GM21528 (cell line): ENCODE data around the gene RDH14.

Experiments used
- ATAC-seq: cut with Tn5 transposase; IDR thresholded peaks from one replicate; pipeline ENCODE4 v1.9.1; 2021; ENCODE audit warnings: mild to moderate bottlenecking, moderate library complexity; ENCODE audit not compliant: unreplicated experiment, low FRiP score

The RDH14 gene

DNA sequence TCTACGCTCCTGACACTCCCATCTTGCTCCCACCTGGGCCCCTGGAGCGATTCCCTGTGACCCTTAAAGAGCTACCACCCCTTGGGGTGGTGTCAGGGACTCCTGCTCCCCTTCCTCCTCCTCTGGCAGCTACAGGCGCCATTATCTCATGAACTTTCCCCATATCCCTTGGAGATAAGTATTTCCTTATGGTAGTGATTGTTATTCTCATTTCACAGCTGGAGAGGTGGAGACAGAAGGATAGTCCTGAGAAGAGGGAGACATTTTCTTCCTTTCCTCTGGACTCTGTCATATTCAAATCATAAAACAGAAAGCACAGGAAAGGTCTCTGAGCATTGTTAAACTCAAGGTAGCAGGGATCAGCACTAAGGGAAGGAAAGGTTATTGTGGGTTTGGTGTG is 34.6 kb downstream of the RDH14 start:
- ATAC-seq: no peak

DNA sequence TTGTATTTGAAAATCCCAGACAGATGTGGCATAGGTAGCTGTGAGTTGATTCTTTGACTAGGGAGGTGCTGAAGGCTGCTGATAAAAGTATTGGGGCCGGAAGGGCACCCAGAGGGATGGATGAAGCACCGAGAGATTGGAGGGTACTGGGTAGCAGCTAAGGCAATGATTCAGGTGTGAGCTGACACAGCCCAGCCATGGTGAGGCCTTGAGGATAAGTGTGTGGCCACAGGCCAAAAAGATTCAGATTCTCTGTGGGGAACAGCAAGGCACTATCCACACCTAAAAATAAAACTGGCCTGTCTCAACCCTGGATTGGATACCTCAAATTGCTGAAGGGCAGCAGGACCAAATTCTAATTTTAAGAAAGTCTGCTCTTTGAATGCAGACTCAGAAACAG is 35.2 kb downstream of the RDH14 start:
- ATAC-seq: no peak

DNA sequence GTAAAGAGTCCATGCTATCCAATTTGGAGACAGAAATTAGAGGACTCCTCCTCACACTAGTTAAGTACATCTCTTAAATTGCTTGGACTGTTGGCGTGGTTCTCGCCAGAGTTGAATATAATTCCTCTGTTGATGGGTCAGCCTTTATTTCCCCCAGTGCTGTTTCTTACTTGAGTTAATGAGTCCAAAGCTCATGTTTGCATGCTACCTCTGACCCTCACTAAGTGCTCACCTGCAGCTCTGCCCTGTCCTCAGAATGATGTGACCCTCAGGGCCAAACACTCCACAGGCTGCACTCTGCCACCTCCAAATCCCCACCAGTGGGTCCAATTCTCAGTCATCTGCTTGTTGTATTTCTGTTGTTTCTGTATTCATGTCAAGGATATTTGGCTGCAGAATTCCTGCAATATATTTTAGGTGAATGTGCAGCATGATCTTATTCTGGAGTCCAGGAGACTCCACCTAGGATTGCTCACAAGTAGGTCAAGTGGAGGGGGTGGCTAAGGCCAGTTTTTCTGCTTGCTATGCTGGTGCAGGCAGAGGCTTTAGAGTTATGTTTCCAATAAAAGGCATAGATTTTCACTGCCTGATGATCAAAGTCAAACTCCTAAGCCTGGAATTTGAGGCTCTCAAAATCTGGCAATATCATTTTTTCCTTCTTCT is 37.8 kb downstream of the RDH14 start:
- no peak for ATAC-seq

DNA sequence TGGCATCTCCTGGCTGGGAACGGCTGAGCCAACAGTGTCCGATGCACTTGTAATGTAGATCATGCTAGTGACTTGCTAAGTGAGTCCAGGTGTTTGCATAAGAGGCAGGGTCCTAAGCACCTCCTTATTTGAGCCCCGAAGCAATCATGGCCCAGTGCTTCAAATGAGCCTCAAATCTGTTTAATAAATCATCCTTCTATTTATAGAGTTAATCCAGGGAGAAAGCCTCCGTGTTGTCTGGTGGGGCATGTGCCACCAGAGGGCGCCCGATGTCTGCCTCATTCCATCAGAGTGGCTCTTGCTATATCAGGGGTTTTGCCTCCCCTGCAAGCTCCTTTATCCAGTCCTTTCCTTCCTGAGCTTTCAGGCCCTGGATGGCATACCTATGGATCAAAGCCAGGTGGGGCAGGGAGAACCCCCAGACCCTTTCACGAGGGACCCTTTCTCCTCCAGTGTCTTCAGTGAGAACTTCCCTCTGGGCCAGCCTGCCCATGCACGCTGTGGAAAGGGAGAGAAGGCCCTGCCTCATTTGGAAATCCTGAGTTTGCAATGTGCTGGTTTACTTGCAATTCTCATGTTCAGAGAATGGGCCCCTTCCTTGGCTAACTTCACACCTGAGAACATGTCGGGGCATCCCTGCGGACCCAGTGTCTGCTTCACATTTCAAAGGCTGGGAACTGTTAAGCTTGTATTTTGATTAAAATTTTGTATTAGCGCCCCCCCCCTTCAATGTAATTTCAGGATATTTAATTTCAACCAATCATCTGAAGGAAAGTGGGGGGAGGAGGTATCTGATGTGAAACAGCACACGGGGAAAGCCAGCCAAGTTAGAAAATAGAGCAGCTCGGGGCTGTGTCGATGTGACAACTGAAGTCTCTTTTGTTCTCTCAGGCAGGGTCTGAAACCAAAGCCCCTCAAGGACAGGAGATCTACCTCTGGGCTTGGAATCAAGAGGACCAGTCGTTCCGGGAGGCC is 39.7 kb downstream of the RDH14 start:
- ATAC-seq: peak; percentile 77

DNA sequence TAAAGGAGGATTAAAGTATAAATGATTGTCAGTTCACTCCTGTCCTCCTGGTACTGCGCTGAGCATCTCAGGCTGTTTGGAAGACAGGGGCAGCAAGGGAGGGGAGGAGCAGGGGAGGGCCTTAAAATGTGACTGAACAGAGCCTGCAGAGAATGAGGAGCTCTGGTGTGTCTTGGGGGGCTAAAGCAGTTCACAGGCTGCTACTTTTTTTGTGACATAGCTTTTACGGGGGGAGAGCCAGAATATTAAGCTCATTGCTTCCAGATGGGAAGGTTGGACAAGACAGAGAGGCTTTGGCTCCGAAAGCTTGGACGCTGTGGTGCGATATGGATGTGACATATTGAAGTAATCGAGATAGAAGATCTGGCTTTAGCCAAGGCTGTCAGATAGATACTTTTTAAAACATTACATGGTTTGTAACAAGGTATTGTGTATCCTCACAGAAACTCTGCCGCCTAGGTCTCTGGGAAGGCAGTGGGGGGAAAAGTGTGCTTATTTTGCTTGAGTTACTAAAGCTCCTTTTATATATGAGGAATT is 40.5 kb downstream of the RDH14 start:
- ATAC-seq: no peak

DNA sequence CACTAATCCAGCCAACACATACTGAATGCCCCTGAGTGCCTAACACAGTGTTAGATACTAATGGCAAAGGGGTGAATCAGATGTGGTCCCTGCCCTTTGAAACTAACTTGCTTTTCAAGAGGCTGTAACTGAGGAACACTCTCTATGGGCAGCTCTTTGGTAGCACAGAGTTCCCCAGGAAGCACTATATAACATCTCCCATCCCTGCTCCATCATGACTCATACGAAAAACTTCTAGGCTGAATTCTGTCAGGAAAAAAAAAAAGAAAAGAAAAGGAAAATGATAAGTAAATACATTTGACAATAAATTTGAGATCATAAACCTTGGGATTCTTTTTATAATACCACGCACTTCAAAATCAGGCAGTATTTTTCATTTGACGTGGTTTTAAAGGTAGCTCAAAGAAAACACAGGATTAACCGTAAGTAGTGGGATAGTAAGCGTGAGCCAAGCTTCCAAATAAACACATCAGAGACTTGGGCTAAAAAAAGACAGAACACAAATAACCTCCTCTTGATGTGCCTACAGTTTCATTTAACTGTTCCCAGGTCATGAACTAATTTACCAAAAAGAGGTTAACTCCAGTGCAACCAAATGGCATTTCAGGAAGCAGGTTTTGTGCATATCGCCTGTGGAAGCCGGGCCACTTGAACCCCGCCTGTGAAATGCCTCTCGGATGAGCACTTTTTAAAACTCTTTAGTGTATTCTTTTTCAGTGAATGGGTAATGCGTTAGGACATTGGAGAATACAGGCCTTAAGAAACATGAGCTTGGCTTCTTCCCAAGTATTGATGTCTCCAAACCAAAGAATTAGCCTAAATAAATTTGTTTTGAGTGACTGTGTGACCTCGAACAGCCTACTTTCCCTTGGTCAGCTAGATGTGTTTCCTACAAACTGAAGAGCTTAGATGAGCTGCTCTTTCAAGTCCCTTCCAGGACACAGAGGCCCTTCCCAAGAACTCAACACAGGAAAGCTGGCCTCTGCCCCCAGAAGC is 42.0 kb downstream of the RDH14 start:
- ATAC-seq: no peak

DNA sequence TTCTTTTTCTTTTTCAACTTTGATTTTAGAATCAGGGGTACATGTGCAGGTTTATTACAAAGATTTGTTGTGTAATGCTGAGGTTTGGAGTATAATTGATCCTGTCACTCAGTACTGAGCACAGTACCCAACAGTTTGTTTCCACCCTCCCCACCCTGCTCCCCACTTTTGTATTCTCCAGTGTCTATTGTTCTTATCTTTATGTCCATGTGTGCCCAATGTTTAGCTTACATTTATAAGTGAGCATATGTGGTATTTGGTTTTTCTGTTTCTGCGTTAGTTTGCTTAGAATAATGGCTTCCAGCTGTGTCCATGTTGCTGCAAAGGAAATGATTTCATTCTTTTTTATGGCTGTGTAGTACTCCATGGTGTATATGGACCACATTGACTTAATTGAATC is 43.1 kb downstream of the RDH14 start:
- no peak for ATAC-seq

DNA sequence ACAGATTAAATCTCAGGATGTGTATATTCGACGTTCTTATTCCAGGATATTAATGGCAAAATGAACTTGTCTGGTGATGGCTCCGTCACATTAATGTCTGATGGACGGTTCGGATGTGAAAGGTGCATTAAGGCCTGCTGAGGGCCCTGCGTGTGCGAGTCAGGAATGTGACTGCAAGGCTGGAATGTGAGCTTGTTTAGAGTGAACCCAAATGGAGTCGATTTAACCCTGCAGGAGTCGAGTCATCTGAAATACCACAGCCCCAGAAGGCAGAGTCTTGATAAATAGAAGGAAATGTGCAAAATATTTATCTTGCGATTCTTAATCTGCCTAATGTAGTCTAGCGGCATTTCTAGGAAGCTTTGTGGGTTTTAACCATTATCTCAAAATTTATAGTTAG is 44.3 kb downstream of the RDH14 start:
- ATAC-seq: no peak

DNA sequence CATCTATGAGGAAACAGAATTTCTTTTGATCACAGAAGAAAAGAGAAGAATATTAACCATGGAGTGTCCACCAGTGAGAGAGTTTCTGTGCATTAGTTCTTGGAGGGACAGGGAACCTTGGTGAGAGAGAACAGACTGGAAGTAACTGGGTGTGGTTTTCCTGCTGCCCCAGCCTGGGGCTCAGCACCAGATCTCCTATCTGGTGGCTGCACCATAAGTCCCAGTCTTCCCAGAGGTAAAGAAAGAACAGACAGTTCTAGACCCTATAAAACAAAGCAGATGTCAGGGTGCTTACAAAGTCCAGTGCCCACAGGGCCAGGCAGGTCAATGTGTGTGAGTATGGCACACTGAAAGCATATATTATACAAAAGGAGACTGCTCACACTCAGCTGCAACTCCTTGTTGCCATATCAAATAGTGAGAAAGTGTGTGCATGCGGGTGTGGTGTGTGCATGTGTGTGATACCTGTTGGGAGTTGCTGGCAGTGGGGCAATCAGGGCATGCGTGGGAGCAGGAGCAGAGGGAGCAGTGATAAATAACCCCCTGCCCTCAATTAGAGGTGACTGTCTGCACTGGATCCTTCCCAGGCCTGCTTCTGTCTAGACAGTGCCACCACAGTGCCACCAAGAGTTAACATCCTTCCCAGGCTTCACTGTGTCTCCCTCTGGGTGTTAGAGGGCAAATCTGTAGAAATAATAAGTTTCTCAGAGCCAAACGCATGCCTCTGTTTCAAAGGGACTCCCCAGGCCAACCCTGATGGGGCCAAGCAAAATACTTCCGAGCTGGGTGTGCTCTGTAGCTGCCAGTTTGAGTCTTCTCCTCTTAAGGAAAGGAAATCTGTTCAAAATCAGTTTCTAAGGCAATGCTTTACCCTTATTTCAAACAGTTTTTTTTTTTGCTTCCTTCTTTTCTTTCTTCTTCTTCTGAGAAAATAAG is 45.7 kb downstream of the RDH14 start:
- no peak for ATAC-seq

DNA sequence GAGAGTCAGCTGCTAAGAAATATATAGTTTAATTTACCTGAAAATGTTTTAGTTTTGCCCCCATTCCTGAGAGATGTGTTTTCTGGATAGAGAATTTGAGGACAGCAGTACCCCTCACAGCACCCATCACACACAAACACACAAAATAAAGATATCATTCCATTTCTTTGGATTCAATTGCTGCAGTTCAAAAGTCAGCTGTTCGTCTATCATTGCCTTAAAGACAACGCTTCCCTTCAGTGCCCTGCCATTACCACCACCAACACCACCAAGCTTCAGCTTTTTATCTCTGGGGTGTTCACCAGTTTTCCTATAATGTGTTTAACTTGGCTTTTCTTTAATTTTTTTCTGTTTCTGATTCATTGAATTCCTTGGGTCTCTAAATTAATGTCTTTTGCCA is 49.7 kb downstream of the RDH14 start:
- no peak for ATAC-seq

DNA sequence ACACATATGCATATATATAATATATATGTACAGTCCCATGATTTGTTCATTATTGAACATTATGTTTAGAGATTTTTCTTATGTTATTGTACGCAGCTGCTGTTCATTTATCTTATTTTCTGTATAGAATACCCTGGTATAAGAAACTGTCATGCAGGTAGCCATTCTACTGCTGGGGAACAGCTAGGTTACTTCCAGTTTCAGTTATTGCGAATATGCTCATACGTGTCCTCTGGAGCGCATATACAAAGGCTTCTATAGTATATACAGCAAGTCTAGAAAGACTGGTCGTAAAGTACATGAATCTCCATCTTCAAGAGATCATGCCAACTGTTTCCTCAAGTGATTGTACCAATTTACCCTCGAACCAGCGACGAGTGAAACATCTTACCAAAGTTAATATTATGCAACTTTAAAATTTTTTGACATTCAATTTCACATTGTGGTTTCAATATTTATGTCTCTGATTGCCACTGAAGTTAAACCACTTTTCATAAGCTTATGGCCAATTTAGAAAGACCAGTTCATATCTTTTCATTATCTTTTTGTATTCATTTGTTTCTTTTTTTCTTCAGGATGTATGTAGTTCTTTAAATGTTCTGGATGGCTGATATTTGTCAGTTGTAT is 53.5 kb downstream of the RDH14 start:
- ATAC-seq: peak; percentile 96

DNA sequence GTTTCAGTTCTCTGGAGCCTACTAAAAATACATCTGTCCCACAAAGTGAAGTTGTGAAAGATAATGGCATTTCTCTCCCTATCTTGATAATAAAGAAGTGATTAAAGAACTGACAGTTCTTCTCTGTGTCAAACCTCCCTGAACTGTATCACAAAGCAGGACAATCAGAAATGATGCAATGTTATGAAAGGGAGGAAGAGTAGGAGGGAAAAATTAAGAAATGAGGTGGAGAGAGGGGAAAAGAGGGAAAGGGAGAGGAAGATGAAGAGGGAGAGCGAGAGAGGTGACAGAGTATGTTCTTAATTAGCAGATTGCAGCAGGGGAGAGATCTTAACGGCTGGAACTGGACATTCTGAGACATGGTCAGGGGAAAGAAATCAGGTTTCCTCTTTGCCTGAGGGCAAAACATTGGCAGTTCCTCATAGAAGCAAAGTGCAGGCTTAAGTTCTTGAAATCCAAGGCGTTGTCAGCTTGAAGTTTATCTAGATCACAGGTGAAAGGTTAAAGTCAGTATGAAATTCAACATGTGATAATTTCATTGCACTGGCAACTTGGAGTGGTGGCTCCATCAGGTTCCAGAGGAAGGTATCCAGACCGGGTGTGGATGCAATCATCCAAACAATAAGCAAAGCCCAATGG is 54.6 kb downstream of the RDH14 start:
- ATAC-seq: no peak
